ENCODE results near the gene CHST5. TPM values are rescaled to one million over a fixed set of nuclear protein-coding genes. Genes with fewer than 3 reads are reported as not detected.

Gene CHST5
- total RNA-seq, 2 experiments from 2014 or later = not detected

DNA sequence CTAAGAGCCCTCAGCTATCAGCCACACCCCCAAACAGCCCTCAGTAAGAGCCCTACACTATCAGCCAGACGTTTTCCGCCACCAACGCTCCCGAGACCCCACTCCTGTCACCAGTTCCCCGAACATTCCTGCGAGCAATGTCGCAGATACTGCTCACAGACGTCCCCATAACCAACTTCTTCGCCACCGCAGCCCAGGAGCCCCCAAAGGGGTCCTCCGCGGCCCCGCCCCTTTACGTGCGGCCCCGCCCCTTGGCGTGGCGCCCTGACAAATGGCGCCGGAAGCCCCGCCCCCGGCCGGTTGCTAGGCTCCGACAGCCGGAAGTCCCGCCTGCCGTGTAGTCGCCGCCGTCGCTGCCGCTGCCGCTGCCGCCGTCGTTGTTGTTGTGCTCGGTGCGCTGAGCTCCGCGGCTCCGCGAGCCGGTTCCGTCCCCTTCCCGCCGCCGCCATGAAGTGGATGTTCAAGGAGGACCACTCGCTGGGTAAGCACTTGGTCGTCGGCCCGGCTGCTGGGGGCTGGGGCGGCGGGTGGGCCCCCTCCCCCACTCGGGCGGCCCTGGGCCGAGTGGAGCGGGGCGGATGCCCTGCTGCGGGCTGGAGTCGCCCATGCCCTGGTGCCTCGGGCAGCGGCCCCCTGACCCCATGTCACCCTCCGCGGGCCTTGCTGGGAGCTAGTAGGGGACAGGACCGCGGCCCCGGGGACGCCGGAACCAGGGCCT is 30.3 kb upstream of the CHST5 start, which contains the start of gene GABARAPL2:
GABARAPL2 (plus strand) TSS at position 340 of the 718 bp plus-strand sequence; CDS start at position 448, 108 bp downstream.
- Histone ChIP-seq H3K9me3 (ENCODE audit: control insufficient read depth in 1 of 2, insufficient read depth in 1 of 2, low read length in 2 of 2) (no peaks in the 10 kb centered on the region), H3K27ac (ENCODE audit: low read depth in 1 of 2, low read length in 2 of 2) (peak within 1 kb of the TSS; percentile 69 to 76), H3K36me3 (ENCODE audit: insufficient read depth, low read length) (peaks cover 36% of the 10 kb centered on the region), H3K4me1 (ENCODE audit: insufficient read depth, low read length) (peaks cover 41% of the 10 kb centered on the region), H3K4me3 (ENCODE audit: low read length) (peak within 1 kb of the TSS; percentile 90), H3K27me3 (ENCODE audit: control insufficient read depth in 1 of 2, insufficient read depth in 2 of 2, low read length in 2 of 2) (no peaks in the 10 kb centered on the region)
- TF ChIP-seq, protein P1, sequence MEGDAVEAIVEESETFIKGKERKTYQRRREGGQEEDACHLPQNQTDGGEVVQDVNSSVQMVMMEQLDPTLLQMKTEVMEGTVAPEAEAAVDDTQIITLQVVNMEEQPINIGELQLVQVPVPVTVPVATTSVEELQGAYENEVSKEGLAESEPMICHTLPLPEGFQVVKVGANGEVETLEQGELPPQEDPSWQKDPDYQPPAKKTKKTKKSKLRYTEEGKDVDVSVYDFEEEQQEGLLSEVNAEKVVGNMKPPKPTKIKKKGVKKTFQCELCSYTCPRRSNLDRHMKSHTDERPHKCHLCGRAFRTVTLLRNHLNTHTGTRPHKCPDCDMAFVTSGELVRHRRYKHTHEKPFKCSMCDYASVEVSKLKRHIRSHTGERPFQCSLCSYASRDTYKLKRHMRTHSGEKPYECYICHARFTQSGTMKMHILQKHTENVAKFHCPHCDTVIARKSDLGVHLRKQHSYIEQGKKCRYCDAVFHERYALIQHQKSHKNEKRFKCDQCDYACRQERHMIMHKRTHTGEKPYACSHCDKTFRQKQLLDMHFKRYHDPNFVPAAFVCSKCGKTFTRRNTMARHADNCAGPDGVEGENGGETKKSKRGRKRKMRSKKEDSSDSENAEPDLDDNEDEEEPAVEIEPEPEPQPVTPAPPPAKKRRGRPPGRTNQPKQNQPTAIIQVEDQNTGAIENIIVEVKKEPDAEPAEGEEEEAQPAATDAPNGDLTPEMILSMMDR (IDR thresholded peaks at IDR 0.05) = no peak
- CTCF ChIA-PET = interaction anchor here (1.9 to 3.5 kb wide), 4 partner anchors 10 to 55 kb away, joined by 5 to 26 read pairs (median 14); partner anchors contain the start of gene TMEM231
- H3K27ac Mint-ChIP-seq = peak within 1 kb of the TSS; percentile 89
- POLR2A ChIA-PET = interaction anchor here (0.6 to 3.8 kb wide), 15 partner anchors 11 to 899 kb away, joined by 3 to 59 read pairs (median 4); partner anchors contain the start of genes ADAT1, CFDP1, KARS1 and RFWD3
- peaks cover 50% of the 10 kb centered on the region for H3K36me3 Mint-ChIP-seq (ENCODE audit: low read depth)
- peaks cover 39% of the 10 kb centered on the region for H3K4me1 Mint-ChIP-seq (ENCODE audit: low read depth)
- H3K4me3 Mint-ChIP-seq = peak within 1 kb of the TSS; percentile 94
- H3K27me3 Mint-ChIP-seq = peaks cover 14% of the 10 kb centered on the region
- peak; percentile 83 to 95 (median 88) for DNase-seq
- ATAC-seq (ENCODE audit: poor library complexity) = peak; percentile 75
- H3K9me3 Mint-ChIP-seq = no peaks in the 10 kb centered on the region
- intact Hi-C loops (cut with DNase I, micrococcal nuclease) = loop anchor here (1.0 to 10.0 kb wide), 11 partner anchors 10 to 899 kb away; partner anchors contain the start of genes ADAT1 (in 2 of the 2), KARS1 (in 2 of the 2), TERF2IP (in 2 of the 2) and TMEM170A (in 2 of the 2)

DNA sequence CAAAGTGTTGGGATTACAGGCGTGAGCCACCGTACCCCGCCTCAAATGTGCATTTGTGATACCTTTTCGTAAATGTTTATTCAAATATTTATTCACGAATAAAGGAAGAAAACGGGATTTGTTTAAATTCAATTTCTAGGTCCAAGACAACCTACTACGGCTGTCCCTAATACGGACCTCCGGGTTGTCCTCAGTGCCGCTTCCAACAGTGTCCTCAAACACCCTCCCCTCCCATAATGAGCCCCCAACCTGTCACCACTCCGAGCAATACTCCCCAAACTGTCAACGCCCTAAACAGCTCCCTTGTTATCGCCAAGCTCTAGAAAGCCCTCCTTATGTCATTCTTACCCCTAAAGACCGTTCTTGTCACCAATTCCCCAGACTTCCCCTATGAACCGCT is 29.7 kb upstream of the CHST5 start:
- H3K27ac ChIP-seq (ENCODE audit: low read depth in 1 of 2, low read length in 2 of 2) = peak overlapping the region; percentile 69 to 76
- POLR2A ChIA-PET = interaction anchor here (0.6 to 3.8 kb wide), 13 partner anchors 10 to 899 kb away, joined by 3 to 59 read pairs (median 4); partner anchors contain the start of genes ADAT1, CFDP1, KARS1 and RFWD3
- TF ChIP-seq, protein P1 (IDR thresholded peaks at IDR 0.05) = no peak
- CTCF ChIA-PET = interaction anchor here (2.0 to 3.5 kb wide), 3 partner anchors 10 to 55 kb away, joined by 10 to 26 read pairs (median 17); partner anchors contain the start of gene TMEM231
- intact Hi-C loops (cut with DNase I, micrococcal nuclease) = loop anchor here (1.0 to 10.0 kb wide), 11 partner anchors 9 to 899 kb away; partner anchors contain the start of genes ADAT1 (in 2 of the 2), KARS1 (in 2 of the 2), TERF2IP (in 2 of the 2) and TMEM170A (in 2 of the 2)
- peaks cover 37% of the 10 kb centered on the region for H3K4me1 Mint-ChIP-seq (ENCODE audit: low read depth)
- peak overlapping the region; percentile 89 for H3K27ac Mint-ChIP-seq
- peak overlapping the region; percentile 90 for H3K4me3 ChIP-seq (ENCODE audit: low read length)
- peaks cover 14% of the 10 kb centered on the region for H3K27me3 Mint-ChIP-seq
- H3K4me1 ChIP-seq (ENCODE audit: insufficient read depth, low read length) = peaks cover 41% of the 10 kb centered on the region
- H3K36me3 Mint-ChIP-seq (ENCODE audit: low read depth) = peaks cover 46% of the 10 kb centered on the region
- peaks cover 32% of the 10 kb centered on the region for H3K36me3 ChIP-seq (ENCODE audit: insufficient read depth, low read length)
- H3K9me3 Mint-ChIP-seq = no peaks in the 10 kb centered on the region
- DNase-seq = no peak
- peak overlapping the region; percentile 94 for H3K4me3 Mint-ChIP-seq
- H3K9me3 ChIP-seq (ENCODE audit: control insufficient read depth in 1 of 2, insufficient read depth in 1 of 2, low read length in 2 of 2) = no peaks in the 10 kb centered on the region
- no peak for ATAC-seq (ENCODE audit: poor library complexity)
- no peaks in the 10 kb centered on the region for H3K27me3 ChIP-seq (ENCODE audit: control insufficient read depth in 1 of 2, insufficient read depth in 2 of 2, low read length in 2 of 2)

DNA sequence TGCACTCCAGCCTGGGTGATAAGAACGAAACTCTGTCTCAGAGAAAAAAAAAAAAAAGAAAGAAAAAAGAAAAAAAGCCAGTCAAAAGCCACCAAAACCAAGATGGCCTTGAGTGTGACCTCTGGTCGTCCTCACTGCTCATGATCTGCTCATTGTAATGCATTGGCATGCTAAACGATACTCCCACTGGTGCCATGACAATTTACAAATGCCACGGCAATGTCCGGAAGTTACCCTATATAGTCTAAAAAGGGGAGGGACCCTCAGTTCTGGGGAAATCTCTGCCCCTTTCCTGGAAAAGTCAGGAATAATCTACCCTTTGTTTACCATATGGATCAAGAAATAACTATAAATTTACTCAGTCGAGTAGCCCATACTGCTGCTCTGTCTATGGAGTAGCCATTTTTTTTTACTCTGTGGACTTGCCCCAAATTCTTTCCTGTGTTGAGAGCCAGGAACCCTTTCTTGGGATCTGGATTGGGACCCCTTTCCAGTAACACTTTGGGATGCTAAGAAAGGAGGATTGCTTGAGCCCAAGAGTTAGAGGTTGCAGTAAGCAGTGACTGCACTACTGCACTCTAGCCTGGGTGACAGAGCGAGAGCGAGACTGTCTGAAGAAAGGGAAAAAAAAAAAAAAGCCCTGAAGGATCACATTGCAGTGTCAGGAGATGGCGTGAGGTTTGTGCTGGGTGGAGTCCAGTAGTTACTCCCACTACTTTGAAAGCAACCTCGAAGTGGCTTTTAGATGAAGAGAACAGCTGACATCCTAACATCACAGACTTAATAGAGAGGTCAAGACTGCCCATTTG is 23.9 kb upstream of the CHST5 start:
- H3K4me3 Mint-ChIP-seq = no peak overlapping the region
- H3K4me1 Mint-ChIP-seq (ENCODE audit: low read depth) = peaks cover 13% of the 10 kb centered on the region
- ChIA-PET CTCF (no interaction called here), POLR2A (interaction anchor here (0.8 kb wide), 1 partner anchor 63 kb away, joined by 3 read pairs; the partner anchor contains the start of gene ADAT1)
- peaks cover 14% of the 10 kb centered on the region for H3K27me3 Mint-ChIP-seq
- H3K4me1 ChIP-seq (ENCODE audit: insufficient read depth, low read length) = peaks cover 20% of the 10 kb centered on the region
- H3K36me3 Mint-ChIP-seq (ENCODE audit: low read depth) = no peaks in the 10 kb centered on the region
- no peaks in the 10 kb centered on the region for H3K36me3 ChIP-seq (ENCODE audit: insufficient read depth, low read length)
- no peak overlapping the region for H3K27ac ChIP-seq (ENCODE audit: low read depth in 1 of 2, low read length in 2 of 2)
- H3K4me3 ChIP-seq (ENCODE audit: low read length) = no peak overlapping the region
- H3K9me3 Mint-ChIP-seq = no peaks in the 10 kb centered on the region
- H3K9me3 ChIP-seq (ENCODE audit: control insufficient read depth in 1 of 2, insufficient read depth in 1 of 2, low read length in 2 of 2) = no peaks in the 10 kb centered on the region
- no peak overlapping the region for H3K27ac Mint-ChIP-seq
- DNase-seq (no peak), ATAC-seq (ENCODE audit: poor library complexity) (no peak)
- TF ChIP-seq, protein P1 (IDR thresholded peaks at IDR 0.05) = no peak
- intact Hi-C loops (cut with DNase I, micrococcal nuclease) = loop anchor here (5.0 to 10.0 kb wide), 4 partner anchors 415 to 1635 kb away; partner anchors contain the start of genes MON1B (in 1 of the 2), RFWD3 (in 1 of the 2), SYCE1L (in 1 of the 2) and ZFP1 (in 1 of the 2)
- H3K27me3 ChIP-seq (ENCODE audit: control insufficient read depth in 1 of 2, insufficient read depth in 2 of 2, low read length in 2 of 2) = peaks cover 0 to 3% of the 10 kb centered on the region in 2 experiments
